MM.1S (cell line): Measurements from ENCODE around the gene CNTNAP2.

Experiments
- DNase-seq: peaks from one replicate; pipeline ENCODE4 v3.0.0-alpha.2; 2015
- H2AFZ ChIP-seq: fragments of 300-600 bp; sonication (generic); 2 replicates; pipeline ENCODE4 v1.6.0; 2016; ENCODE audit warnings: antibody characterized with exemption, low read length
- H3F3A ChIP-seq: fragments of 300-600 bp; sonication (generic); 2 replicates; pipeline ENCODE4 v1.6.1; 2016; ENCODE audit warnings: mild to moderate bottlenecking, antibody characterized with exemption, low read length, moderate library complexity, mixed read lengths; ENCODE audit not compliant: insufficient read depth
- H3K27ac ChIP-seq: fragments of 300-600 bp; sonication (generic); 2 replicates; pipeline ENCODE4 v1.5.1; 2016; ENCODE audit warnings: mild to moderate bottlenecking, low read length
- H3K27me3 ChIP-seq: fragments of 300-600 bp; sonication (generic); replicated peaks from 2 replicates; pipeline ENCODE4 v1.6.0; 2016; ENCODE audit warnings: low read length; ENCODE audit not compliant: insufficient read depth
- H3K36me3 ChIP-seq: fragments of 300-600 bp; sonication (generic); replicated peaks from 2 replicates; pipeline ENCODE4 v1.6.1; 2016; ENCODE audit warnings: mild to moderate bottlenecking, low read length, mixed read lengths; ENCODE audit not compliant: insufficient read depth
- H3K4me1 ChIP-seq: fragments of 300-600 bp; sonication (generic); 2 replicates; pipeline ENCODE4 v1.6.1; 2016; ENCODE audit warnings: low read length, mixed read lengths
- H3K4me2 ChIP-seq: fragments of 300-600 bp; sonication (generic); 2 replicates; pipeline ENCODE4 v1.6.0; 2016; ENCODE audit warnings: low read depth, low read length
- H3K4me3 ChIP-seq: fragments of 300-600 bp; sonication (generic); 2 replicates; pipeline ENCODE4 v1.5.1; 2016; ENCODE audit warnings: low read length, mixed read lengths
- H3K79me2 ChIP-seq: fragments of 300-600 bp; sonication (generic); 2 replicates; pipeline ENCODE4 v1.6.1; 2016; ENCODE audit warnings: mixed run types, low read length, mixed read lengths
- H3K9ac ChIP-seq: fragments of 300-600 bp; sonication (generic); 2 replicates; pipeline ENCODE4 v1.6.1; 2016; ENCODE audit warnings: low read length, mixed read lengths
- H3K9me2 ChIP-seq: fragments of 300-600 bp; sonication (generic); replicated peaks from 2 replicates; pipeline ENCODE4 v1.6.1; 2016; ENCODE audit warnings: mild to moderate bottlenecking, low read length, mixed read lengths; ENCODE audit not compliant: insufficient read depth
- H3K9me3 ChIP-seq: fragments of 300-600 bp; sonication (generic); replicated peaks from 2 replicates; pipeline ENCODE4 v1.6.1; 2016; ENCODE audit warnings: mild to moderate bottlenecking, low read length, mixed read lengths; ENCODE audit not compliant: insufficient read depth
- H4K20me1 ChIP-seq: fragments of 300-600 bp; sonication (generic); 2 replicates; pipeline ENCODE4 v1.6.1; 2016; ENCODE audit warnings: mild to moderate bottlenecking, low read length, moderate library complexity, mixed read lengths; ENCODE audit not compliant: insufficient read depth
- EZH2 ChIP-seq: fragments of 300-600 bp; sonication (generic); optimal IDR thresholded peaks from 2 replicates; pipeline ENCODE3; 2017; ENCODE audit warnings: low read depth, mild to moderate bottlenecking, antibody characterized with exemption, low read length, mixed read lengths
- EZH2phosphoT487 ChIP-seq: fragments of 300-600 bp; sonication (generic); IDR thresholded peaks from 2 replicates; pipeline ENCODE4 v1.6.1; 2018; ENCODE audit warnings: antibody characterized with exemption, low read length
- TF ChIP-seq, protein P1 (sequence below): fragments of 300-600 bp; sonication (generic); IDR thresholded peaks from 2 replicates; pipeline ENCODE4 v1.5.1; 2016; ENCODE audit warnings: antibody characterized with exemption, low read length, mixed read lengths

CNTNAP2 gene

DNA sequence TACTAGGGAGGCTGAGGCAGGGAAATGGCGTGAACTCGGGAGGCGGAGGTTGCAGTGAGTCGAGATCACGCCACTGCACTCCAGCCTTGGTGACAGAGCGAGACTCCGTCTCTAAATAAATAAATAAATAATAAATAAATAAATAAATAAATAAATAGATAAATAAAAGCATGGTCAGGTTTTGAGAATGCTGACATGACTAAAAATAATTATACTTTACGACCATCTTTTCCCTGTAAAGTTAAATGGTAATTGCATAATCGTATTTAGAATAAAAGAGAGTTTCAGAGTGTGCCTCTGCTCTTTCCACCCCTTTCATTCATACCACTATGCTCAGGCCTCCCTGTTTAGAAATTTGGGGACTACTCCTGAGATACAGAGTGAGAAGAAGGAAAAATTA is 326.5 kb downstream of the CNTNAP2 start:
- DNase-seq, result no peak
- no peak overlapping the region for H3K4me2 ChIP-seq
- H3K9me3 ChIP-seq, result no peaks in the 10 kb centered on the region
- no peak overlapping the region for H3K9ac ChIP-seq
- no peaks in the 10 kb centered on the region for H3F3A ChIP-seq
- no peaks in the 10 kb centered on the region for H4K20me1 ChIP-seq
- H3K4me3 ChIP-seq, result no peak overlapping the region
- no peaks in the 10 kb centered on the region for H3K36me3 ChIP-seq
- H3K79me2 ChIP-seq, result no peaks in the 10 kb centered on the region
- no peaks in the 10 kb centered on the region for H3K9me2 ChIP-seq
- no peaks in the 10 kb centered on the region for H3K4me1 ChIP-seq
- TF ChIP-seq, protein P1, sequence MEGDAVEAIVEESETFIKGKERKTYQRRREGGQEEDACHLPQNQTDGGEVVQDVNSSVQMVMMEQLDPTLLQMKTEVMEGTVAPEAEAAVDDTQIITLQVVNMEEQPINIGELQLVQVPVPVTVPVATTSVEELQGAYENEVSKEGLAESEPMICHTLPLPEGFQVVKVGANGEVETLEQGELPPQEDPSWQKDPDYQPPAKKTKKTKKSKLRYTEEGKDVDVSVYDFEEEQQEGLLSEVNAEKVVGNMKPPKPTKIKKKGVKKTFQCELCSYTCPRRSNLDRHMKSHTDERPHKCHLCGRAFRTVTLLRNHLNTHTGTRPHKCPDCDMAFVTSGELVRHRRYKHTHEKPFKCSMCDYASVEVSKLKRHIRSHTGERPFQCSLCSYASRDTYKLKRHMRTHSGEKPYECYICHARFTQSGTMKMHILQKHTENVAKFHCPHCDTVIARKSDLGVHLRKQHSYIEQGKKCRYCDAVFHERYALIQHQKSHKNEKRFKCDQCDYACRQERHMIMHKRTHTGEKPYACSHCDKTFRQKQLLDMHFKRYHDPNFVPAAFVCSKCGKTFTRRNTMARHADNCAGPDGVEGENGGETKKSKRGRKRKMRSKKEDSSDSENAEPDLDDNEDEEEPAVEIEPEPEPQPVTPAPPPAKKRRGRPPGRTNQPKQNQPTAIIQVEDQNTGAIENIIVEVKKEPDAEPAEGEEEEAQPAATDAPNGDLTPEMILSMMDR, result no peak
- no peak for TF ChIP-seq EZH2
- TF ChIP-seq EZH2phosphoT487, result no peak
- no peak overlapping the region for H2AFZ ChIP-seq
- H3K27me3 ChIP-seq, result no peaks in the 10 kb centered on the region
- no peak overlapping the region for H3K27ac ChIP-seq

- no peak overlapping the region for H3K4me2 ChIP-seq
- TF ChIP-seq EZH2phosphoT487 (no peak), EZH2 (no peak)
- TF ChIP-seq, protein P1, result no peak
- H3F3A ChIP-seq, result no peaks in the 10 kb centered on the region
- H3K4me3 ChIP-seq, result no peak overlapping the region
- H3K9me3 ChIP-seq, result no peaks in the 10 kb centered on the region
- DNase-seq, result no peak
- no peaks in the 10 kb centered on the region for H3K4me1 ChIP-seq
- H3K36me3 ChIP-seq, result no peaks in the 10 kb centered on the region
- no peaks in the 10 kb centered on the region for H4K20me1 ChIP-seq
- no peaks in the 10 kb centered on the region for H3K27me3 ChIP-seq
- no peaks in the 10 kb centered on the region for H3K9me2 ChIP-seq
- no peak overlapping the region for H3K9ac ChIP-seq
- H3K27ac ChIP-seq, result no peak overlapping the region
- no peaks in the 10 kb centered on the region for H3K79me2 ChIP-seq
- no peak overlapping the region for H2AFZ ChIP-seq
These were observed 333.0 kb downstream of the CNTNAP2 start for GRCh38 chr7:146449625-146450024.

- Histone ChIP-seq H3K79me2 (no peaks in the 10 kb centered on the region), H3F3A (no peaks in the 10 kb centered on the region), H3K27ac (no peak overlapping the region), H3K9me3 (no peaks in the 10 kb centered on the region), H3K27me3 (no peaks in the 10 kb centered on the region), H3K9me2 (no peaks in the 10 kb centered on the region), H3K36me3 (no peaks in the 10 kb centered on the region), H3K9ac (no peak overlapping the region), H3K4me2 (no peak overlapping the region), H2AFZ (no peak overlapping the region), H4K20me1 (no peaks in the 10 kb centered on the region), H3K4me3 (no peak overlapping the region), H3K4me1 (no peaks in the 10 kb centered on the region)
- DNase-seq, result no peak
- TF ChIP-seq EZH2phosphoT487 (no peak), EZH2 (no peak)
- TF ChIP-seq, protein P1, result no peak
These were observed 338.6 kb downstream of the CNTNAP2 start for GRCh38 chr7:146455091-146455655.
